ENCODE data around the gene SMU1. TPM values are rescaled to one million over a fixed set of nuclear protein-coding genes. Genes with fewer than 3 reads are reported as not detected.
A peak's percentile ranks its signal among the peaks of the same experiment; 100 is the strongest.

The SMU1 gene
- total and polyA plus RNA-seq, 2 donors from 2014 or later, result 12.8 to 22.0 TPM

DNA sequence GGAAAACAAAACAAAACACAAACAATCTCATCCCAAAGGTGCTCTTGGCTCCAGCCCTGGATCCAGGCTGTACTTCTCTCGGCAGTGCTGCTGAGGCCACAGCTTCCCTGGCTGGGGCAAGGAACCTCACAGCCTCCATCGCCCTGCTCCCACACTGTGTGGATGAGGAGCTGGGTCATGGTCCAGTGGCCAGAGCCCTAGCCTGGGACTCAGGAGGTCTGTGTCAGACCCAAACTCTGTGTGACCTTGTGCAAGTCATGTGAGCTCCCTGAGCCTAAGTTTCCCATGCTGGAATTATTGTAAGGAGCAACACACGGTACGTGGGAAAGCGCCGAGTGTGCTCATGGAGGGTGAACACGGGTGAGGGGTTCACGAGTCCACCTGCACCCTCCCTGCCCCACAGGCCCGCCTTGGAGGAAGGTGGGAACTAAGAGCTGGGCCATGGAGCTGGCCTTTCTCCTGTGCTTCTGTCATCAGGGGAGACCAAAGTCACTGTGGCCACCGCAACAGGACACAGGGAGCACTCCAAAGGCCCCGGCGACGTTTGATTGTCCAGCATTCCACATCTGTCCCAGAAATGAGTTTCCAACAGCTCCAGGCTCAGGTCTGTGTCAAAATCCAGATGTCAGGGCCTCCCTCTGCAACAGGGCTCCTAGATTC lies 26.2 kb upstream of the SMU1 start:
- peaks cover 0 to 22% (median 22%) of the 10 kb centered on the region in 3 donors for H3K4me1 ChIP-seq (ENCODE audit: control insufficient read depth in 2 of 3, insufficient read depth in 2 of 3, low read depth in 1 of 3, low read length in 3 of 3)
- H3K9me3 ChIP-seq (ENCODE audit: control insufficient read depth in 2 of 3, insufficient read depth in 1 of 3, low read length in 3 of 3), result no peaks in the 10 kb centered on the region
- FAIRE-seq (no peak), DNase-seq (no peak)
- TF ChIP-seq, protein P1, sequence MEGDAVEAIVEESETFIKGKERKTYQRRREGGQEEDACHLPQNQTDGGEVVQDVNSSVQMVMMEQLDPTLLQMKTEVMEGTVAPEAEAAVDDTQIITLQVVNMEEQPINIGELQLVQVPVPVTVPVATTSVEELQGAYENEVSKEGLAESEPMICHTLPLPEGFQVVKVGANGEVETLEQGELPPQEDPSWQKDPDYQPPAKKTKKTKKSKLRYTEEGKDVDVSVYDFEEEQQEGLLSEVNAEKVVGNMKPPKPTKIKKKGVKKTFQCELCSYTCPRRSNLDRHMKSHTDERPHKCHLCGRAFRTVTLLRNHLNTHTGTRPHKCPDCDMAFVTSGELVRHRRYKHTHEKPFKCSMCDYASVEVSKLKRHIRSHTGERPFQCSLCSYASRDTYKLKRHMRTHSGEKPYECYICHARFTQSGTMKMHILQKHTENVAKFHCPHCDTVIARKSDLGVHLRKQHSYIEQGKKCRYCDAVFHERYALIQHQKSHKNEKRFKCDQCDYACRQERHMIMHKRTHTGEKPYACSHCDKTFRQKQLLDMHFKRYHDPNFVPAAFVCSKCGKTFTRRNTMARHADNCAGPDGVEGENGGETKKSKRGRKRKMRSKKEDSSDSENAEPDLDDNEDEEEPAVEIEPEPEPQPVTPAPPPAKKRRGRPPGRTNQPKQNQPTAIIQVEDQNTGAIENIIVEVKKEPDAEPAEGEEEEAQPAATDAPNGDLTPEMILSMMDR (IDR thresholded peaks at IDR 0.05; ENCODE audit: borderline replicate concordance, extremely low read depth, insufficient read depth), result no peak
- H3K36me3 ChIP-seq (ENCODE audit: control insufficient read depth in 2 of 3, insufficient read depth in 3 of 3, low read length in 3 of 3), result no peaks in the 10 kb centered on the region
- H3K9ac ChIP-seq (ENCODE audit: low read length in 3 of 3), result no peak overlapping the region
- H3K27me3 ChIP-seq (ENCODE audit: control insufficient read depth, insufficient read depth, low read length), result no peaks in the 10 kb centered on the region
- H3K27ac ChIP-seq (ENCODE audit: low read depth in 2 of 2, low read length in 2 of 2), result peak overlapping the region in 1 of 2 donors; percentile 32
- intact Hi-C loops (cut with DNase I), result no loop called here
- H3K4me3 ChIP-seq (ENCODE audit: low read length in 3 of 3), result no peak overlapping the region

DNA sequence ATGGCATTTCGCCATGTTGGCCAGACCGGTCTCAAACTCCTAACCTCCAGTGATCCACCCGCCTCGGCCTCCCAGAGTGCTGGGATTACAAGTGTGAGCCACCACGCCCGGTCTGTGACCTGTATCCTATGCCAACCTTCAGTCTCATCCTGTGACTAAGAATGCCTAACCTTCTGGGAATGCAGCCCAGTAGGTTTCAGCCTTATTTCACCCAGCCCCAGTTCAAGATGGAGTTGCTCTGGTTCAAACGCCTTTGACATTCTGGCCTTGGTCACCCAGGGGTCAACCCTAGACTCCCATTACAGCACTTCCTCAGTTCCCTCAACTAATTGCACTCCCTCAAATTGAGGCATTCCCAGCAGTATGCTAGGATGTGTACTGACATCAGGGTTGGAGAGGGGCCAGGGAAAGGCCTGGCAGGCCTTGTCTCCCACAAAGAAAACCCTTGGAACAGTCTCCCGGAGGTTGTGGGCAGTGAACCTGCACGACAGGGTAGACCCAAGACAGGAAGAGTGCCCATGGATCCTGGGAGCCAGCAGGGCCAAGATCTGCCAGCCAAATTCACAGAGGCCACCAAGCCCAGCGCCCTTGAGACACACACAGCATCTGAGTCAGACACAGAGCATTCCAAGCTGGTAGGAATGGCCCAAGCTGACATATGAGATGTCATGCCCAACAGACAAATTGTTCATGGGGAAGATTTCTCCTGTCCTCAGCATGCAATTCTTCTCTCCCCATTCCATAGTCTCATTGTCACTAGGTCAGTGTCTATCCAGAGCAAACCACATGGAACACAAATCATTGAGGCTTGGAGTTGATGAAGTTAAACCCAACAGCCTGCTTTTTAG lies 24.9 kb upstream of the SMU1 start:
- TF ChIP-seq, protein P1 (IDR thresholded peaks at IDR 0.05; ENCODE audit: borderline replicate concordance, extremely low read depth, insufficient read depth), result no peak
- FAIRE-seq, result no peak
- no peaks in the 10 kb centered on the region for H3K27me3 ChIP-seq (ENCODE audit: control insufficient read depth, insufficient read depth, low read length)
- H3K36me3 ChIP-seq (ENCODE audit: control insufficient read depth in 2 of 3, insufficient read depth in 3 of 3, low read length in 3 of 3), result no peaks in the 10 kb centered on the region
- H3K9ac ChIP-seq (ENCODE audit: low read length in 3 of 3), result no peak overlapping the region
- peak overlapping the region in 1 of 2 donors; percentile 15 for H3K27ac ChIP-seq (ENCODE audit: low read depth in 2 of 2, low read length in 2 of 2)
- DNase-seq, result no peak
- peaks cover 0 to 13% (median 10%) of the 10 kb centered on the region in 3 donors for H3K4me1 ChIP-seq (ENCODE audit: control insufficient read depth in 2 of 3, insufficient read depth in 2 of 3, low read depth in 1 of 3, low read length in 3 of 3)
- no peaks in the 10 kb centered on the region for H3K9me3 ChIP-seq (ENCODE audit: control insufficient read depth in 2 of 3, insufficient read depth in 1 of 3, low read length in 3 of 3)
- intact Hi-C loops (cut with DNase I), result no loop called here
- no peak overlapping the region for H3K4me3 ChIP-seq (ENCODE audit: low read length in 3 of 3)

DNA sequence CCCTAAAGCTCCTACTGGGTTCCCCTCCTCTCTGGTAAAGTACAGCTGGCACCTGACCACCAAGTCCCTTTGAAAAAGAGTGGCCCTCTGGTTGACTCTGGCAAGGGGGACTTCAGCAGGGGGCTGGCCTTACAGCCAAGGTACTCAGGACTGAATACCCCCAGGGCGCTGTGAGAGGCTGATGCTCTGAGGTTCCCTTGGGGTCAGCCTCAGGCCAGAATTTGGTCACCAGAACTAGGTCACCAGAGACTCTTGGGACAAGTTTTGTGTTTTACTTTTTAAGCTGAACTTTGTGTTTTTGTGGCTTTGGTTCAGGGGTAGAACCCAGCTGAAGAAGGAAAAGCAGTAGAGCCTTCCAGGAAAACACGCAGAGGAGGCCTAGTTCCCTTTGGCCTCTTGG lies 23.3 kb upstream of the SMU1 start:
- Histone ChIP-seq H3K9me3 (ENCODE audit: control insufficient read depth in 2 of 3, insufficient read depth in 1 of 3, low read length in 3 of 3) (no peaks in the 10 kb centered on the region), H3K9ac (ENCODE audit: low read length in 3 of 3) (no peak overlapping the region), H3K4me3 (ENCODE audit: low read length in 3 of 3) (no peak overlapping the region), H3K36me3 (ENCODE audit: control insufficient read depth in 2 of 3, insufficient read depth in 3 of 3, low read length in 3 of 3) (no peaks in the 10 kb centered on the region), H3K4me1 (ENCODE audit: control insufficient read depth in 2 of 3, insufficient read depth in 2 of 3, low read depth in 1 of 3, low read length in 3 of 3) (peaks cover 0 to 13% (median 10%) of the 10 kb centered on the region in 3 donors), H3K27me3 (ENCODE audit: control insufficient read depth, insufficient read depth, low read length) (no peaks in the 10 kb centered on the region), H3K27ac (ENCODE audit: low read depth in 2 of 2, low read length in 2 of 2) (no peak overlapping the region)
- TF ChIP-seq, protein P1 (IDR thresholded peaks at IDR 0.05; ENCODE audit: borderline replicate concordance, extremely low read depth, insufficient read depth), result no peak
- DNase-seq (no peak), FAIRE-seq (no peak)
- intact Hi-C loops (cut with DNase I), result no loop called here

Data from kidney (tissue), 14 donors.